ENCODE data around the gene PLRG1. TPM values are rescaled to one million over a fixed set of nuclear protein-coding genes. Genes with fewer than 3 reads are reported as not detected.

PLRG1 gene
- total RNA-seq, 2 donors from 2014 or later, result 21.1 to 30.1 TPM

- H3K36me3 ChIP-seq, result peaks cover 97% of the 10 kb centered on the region
- no peaks in the 10 kb centered on the region for H3K27me3 ChIP-seq
- no peak overlapping the region for H3K4me3 ChIP-seq
- no peaks in the 10 kb centered on the region for H3K9me3 ChIP-seq
- TF ChIP-seq, protein P1, sequence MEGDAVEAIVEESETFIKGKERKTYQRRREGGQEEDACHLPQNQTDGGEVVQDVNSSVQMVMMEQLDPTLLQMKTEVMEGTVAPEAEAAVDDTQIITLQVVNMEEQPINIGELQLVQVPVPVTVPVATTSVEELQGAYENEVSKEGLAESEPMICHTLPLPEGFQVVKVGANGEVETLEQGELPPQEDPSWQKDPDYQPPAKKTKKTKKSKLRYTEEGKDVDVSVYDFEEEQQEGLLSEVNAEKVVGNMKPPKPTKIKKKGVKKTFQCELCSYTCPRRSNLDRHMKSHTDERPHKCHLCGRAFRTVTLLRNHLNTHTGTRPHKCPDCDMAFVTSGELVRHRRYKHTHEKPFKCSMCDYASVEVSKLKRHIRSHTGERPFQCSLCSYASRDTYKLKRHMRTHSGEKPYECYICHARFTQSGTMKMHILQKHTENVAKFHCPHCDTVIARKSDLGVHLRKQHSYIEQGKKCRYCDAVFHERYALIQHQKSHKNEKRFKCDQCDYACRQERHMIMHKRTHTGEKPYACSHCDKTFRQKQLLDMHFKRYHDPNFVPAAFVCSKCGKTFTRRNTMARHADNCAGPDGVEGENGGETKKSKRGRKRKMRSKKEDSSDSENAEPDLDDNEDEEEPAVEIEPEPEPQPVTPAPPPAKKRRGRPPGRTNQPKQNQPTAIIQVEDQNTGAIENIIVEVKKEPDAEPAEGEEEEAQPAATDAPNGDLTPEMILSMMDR (IDR thresholded peaks at IDR 0.05), result no peak
- no peaks in the 10 kb centered on the region for H3K4me1 ChIP-seq
- no peak for DNase-seq (ENCODE audit: low spot score)
- no peak overlapping the region for H3K27ac ChIP-seq
These were observed 7.8 kb downstream of the PLRG1 start for GRCh38 chr4:154542271-154542879.

- DNase-seq (ENCODE audit: low spot score), result no peak
- H3K27ac ChIP-seq, result no peak overlapping the region
These were observed 15.9 kb downstream of the PLRG1 start for GRCh38 chr4:154534296-154534695.

DNA sequence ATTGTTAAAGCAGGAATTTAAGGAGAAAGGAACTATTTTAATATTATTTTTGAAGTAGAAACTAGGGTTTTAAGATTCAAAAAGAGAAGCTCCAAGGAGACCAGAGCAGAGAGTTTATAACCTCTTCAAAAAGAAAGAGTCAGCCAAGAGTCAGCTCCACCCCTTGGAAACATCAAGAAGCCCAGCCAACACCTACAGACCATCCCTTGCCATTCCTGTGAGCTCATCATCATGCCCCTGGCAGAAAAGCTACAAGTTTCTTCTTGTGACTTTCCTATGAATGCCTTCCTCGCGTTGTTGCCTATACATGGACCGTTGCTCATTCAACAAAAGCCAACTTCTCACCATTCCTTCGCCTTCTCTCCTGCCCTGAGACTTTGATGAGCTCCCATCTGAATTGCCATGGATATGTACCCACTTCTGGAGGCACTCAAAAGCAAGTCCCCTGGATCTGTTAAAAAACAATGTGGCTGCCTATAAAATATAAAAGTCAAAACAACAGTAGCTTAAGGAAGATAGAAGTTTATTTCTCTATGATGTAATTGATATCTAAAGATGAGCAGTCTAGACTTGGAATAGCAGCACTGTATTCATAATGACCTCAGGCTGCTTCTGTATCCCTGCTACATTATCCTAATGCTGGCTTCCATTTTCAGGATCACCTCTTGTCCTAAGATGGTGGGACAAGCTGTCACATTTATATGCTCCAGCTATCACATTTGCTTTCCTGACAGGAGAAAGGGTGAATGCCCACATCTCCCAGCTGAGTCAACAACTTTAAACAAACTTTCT, 20.3 kb downstream of the PLRG1 start:
- Histone ChIP-seq H3K27me3 (no peaks in the 10 kb centered on the region), H3K36me3 (no peaks in the 10 kb centered on the region), H3K4me3 (no peak overlapping the region), H3K9me3 (no peaks in the 10 kb centered on the region), H3K27ac (no peak overlapping the region), H3K4me1 (no peaks in the 10 kb centered on the region)
- TF ChIP-seq, protein P1 (IDR thresholded peaks at IDR 0.05), result no peak
- no peak for DNase-seq (ENCODE audit: low spot score)

More at GRCh38 chr4:154534296-154534695, 15.9 kb downstream of the PLRG1 start:
- TF ChIP-seq, protein P1 (IDR thresholded peaks at IDR 0.05), result no peak
- H3K9me3 ChIP-seq, result no peaks in the 10 kb centered on the region
- H3K4me1 ChIP-seq, result no peaks in the 10 kb centered on the region
- no peak overlapping the region for H3K4me3 ChIP-seq
- no peaks in the 10 kb centered on the region for H3K27me3 ChIP-seq
- peaks cover 25% of the 10 kb centered on the region for H3K36me3 ChIP-seq

DNA sequence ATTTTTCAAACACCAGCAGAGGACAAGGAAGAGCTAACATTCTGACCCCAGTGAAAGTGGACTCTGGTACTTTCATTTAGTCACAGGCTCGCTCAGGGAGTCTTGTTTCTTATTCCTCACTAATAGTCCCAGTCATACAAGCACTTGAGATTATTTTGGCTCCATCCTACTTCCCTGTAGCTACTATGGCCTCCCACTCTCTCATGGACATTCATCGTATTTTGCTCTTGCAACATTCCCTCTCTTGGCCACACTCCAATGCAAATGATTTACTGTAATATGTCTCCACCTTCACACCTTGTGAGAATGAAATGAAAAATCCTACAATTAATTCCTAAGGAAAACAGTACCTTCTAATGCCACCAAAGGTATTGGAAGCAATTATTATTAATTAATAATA, 21.3 kb downstream of the PLRG1 start:
- H3K4me3 ChIP-seq, result no peak overlapping the region
- TF ChIP-seq, protein P1 (IDR thresholded peaks at IDR 0.05), result no peak
- DNase-seq (ENCODE audit: low spot score), result no peak
- no peaks in the 10 kb centered on the region for H3K4me1 ChIP-seq
- H3K27me3 ChIP-seq, result no peaks in the 10 kb centered on the region
- H3K27ac ChIP-seq, result no peak overlapping the region
- H3K36me3 ChIP-seq, result no peaks in the 10 kb centered on the region
- no peaks in the 10 kb centered on the region for H3K9me3 ChIP-seq

- Histone ChIP-seq H3K36me3 (no peaks in the 10 kb centered on the region), H3K9me3 (no peaks in the 10 kb centered on the region), H3K4me1 (no peaks in the 10 kb centered on the region), H3K27ac (no peak overlapping the region), H3K4me3 (no peak overlapping the region), H3K27me3 (no peaks in the 10 kb centered on the region)
- TF ChIP-seq, protein P1 (IDR thresholded peaks at IDR 0.05), result no peak
- DNase-seq (ENCODE audit: low spot score), result no peak
These were observed 22.9 kb downstream of the PLRG1 start for GRCh38 chr4:154527308-154527707.

All from right atrium auricular region (tissue), 2 donors.